ENCODE results near the gene SLC5A2. TPM values are rescaled to one million over a fixed set of nuclear protein-coding genes. Genes with fewer than 3 reads are reported as not detected.

The SLC5A2 gene
- total RNA-seq, 1 experiment from 2014 or later: 0.13 TPM

- no peak overlapping the region for H3K27ac ChIP-seq
- ChIA-PET POLR2A (ENCODE audit: unreplicated experiment) (no interaction called here), CTCF (no interaction called here)
- H3F3A ChIP-seq (ENCODE audit: insufficient read depth, low read depth): no peaks in the 10 kb centered on the region
- H3K9me3 ChIP-seq (ENCODE audit: insufficient read depth, low read depth): no peaks in the 10 kb centered on the region
- H3K79me2 ChIP-seq (ENCODE audit: low read depth): peaks cover 27% of the 10 kb centered on the region
- peaks cover 3% of the 10 kb centered on the region; the same call in 1 of the 2 replicates for H4K20me1 ChIP-seq (ENCODE audit: insufficient read depth)
- TF ChIP-seq EZH2 (IDR thresholded peaks at IDR 0.05; ENCODE audit: low read depth): no peak
- TF ChIP-seq CTCF (conservative IDR thresholded peaks at IDR 0.05): no peak
- intact Hi-C loops (cut with micrococcal nuclease; ENCODE audit: unreplicated experiment): no loop called here
- no peaks in the 10 kb centered on the region for H3K9me2 ChIP-seq (ENCODE audit: insufficient read depth)
- no peaks in the 10 kb centered on the region for H3K27me3 ChIP-seq (ENCODE audit: insufficient read depth, low read depth)
- BruUV-seq (replicated peaks): no TSS peak
- peaks cover 13% of the 10 kb centered on the region for H3K4me1 ChIP-seq (replicated peaks; ENCODE audit: insufficient read depth)
- no peak overlapping the region for H2AFZ ChIP-seq
- no peak for DNase-seq
- H3K36me3 ChIP-seq (ENCODE audit: low read depth): no peaks in the 10 kb centered on the region
- H3K4me3 ChIP-seq: no peak overlapping the region
- H3K4me2 ChIP-seq: no peak overlapping the region
Measured at GRCh38 chr16:31504159-31504558, 21.2 kb downstream of the SLC5A2 start.

- no TSS peak for BruUV-seq (replicated peaks)
- Histone ChIP-seq H3K79me2 (ENCODE audit: low read depth) (peaks cover 29% of the 10 kb centered on the region), H3K4me1 (replicated peaks; ENCODE audit: insufficient read depth) (peaks cover 19% of the 10 kb centered on the region), H3K27ac (no peak overlapping the region), H3K9me3 (ENCODE audit: insufficient read depth, low read depth) (no peaks in the 10 kb centered on the region), H3K4me2 (no peak overlapping the region), H4K20me1 (ENCODE audit: insufficient read depth) (peaks cover 3% of the 10 kb centered on the region; the same call in 1 of the 2 replicates), H3K4me3 (no peak overlapping the region), H2AFZ (no peak overlapping the region), H3K27me3 (ENCODE audit: insufficient read depth, low read depth) (no peaks in the 10 kb centered on the region), H3K9me2 (ENCODE audit: insufficient read depth) (no peaks in the 10 kb centered on the region), H3F3A (ENCODE audit: insufficient read depth, low read depth) (no peaks in the 10 kb centered on the region), H3K36me3 (ENCODE audit: low read depth) (no peaks in the 10 kb centered on the region)
- DNase-seq: no peak
- ChIA-PET POLR2A (ENCODE audit: unreplicated experiment) (no interaction called here), CTCF (interaction anchor here (0.6 kb wide), 1 partner anchor 610 kb away, joined by 7 read pairs; no protein-coding TSS in a partner anchor)
- TF ChIP-seq EZH2 (IDR thresholded peaks at IDR 0.05; ENCODE audit: low read depth): no peak
- no peak for TF ChIP-seq CTCF (conservative IDR thresholded peaks at IDR 0.05)
- intact Hi-C loops (cut with micrococcal nuclease; ENCODE audit: unreplicated experiment): loop anchor here (5.0 kb wide), 1 partner anchor 207 kb away; a partner anchor contains a TSS
Measured at GRCh38 chr16:31505483-31505882, 22.6 kb downstream of the SLC5A2 start.

- H3K9me2 ChIP-seq (ENCODE audit: insufficient read depth): no peaks in the 10 kb centered on the region
- H3K4me1 ChIP-seq (replicated peaks; ENCODE audit: insufficient read depth): peaks cover 19% of the 10 kb centered on the region
- no peak for DNase-seq
- no TSS peak for BruUV-seq (replicated peaks)
- ChIA-PET POLR2A (ENCODE audit: unreplicated experiment) (interaction anchor here (0.7 to 1.0 kb wide), 2 partner anchors 48 to 55 kb away, joined by 3 to 7 read pairs; partner anchors contain the start of gene ARMC5), CTCF (interaction anchor here (1.1 kb wide), 1 partner anchor 190 kb away, joined by 7 read pairs; no protein-coding TSS in a partner anchor)
- H3K4me3 ChIP-seq: peak overlapping the region; percentile 69
- H2AFZ ChIP-seq: peak overlapping the region; percentile 95
- no peaks in the 10 kb centered on the region; the same call in 1 of the 2 replicates for H3K27me3 ChIP-seq (ENCODE audit: insufficient read depth, low read depth)
- H3K27ac ChIP-seq: peak overlapping the region; percentile 69
- TF ChIP-seq EZH2 (IDR thresholded peaks at IDR 0.05; ENCODE audit: low read depth): no peak
- no peak for TF ChIP-seq CTCF (conservative IDR thresholded peaks at IDR 0.05)
- no peaks in the 10 kb centered on the region for H4K20me1 ChIP-seq (ENCODE audit: insufficient read depth)
- peak overlapping the region; percentile 91 for H3K4me2 ChIP-seq
- H3K36me3 ChIP-seq (ENCODE audit: low read depth): no peaks in the 10 kb centered on the region
- 0 out of 2 replicates have a peak, but pooled peaks cover under 1% of the 10 kb centered on the region for H3F3A ChIP-seq (ENCODE audit: insufficient read depth, low read depth)
- H3K9me3 ChIP-seq (ENCODE audit: insufficient read depth, low read depth): no peaks in the 10 kb centered on the region
- peaks cover 29% of the 10 kb centered on the region for H3K79me2 ChIP-seq (ENCODE audit: low read depth)
- intact Hi-C loops (cut with micrococcal nuclease; ENCODE audit: unreplicated experiment): loop anchor here (5.0 kb wide), 1 partner anchor 205 kb away; a partner anchor contains a TSS
Measured at GRCh38 chr16:31507617-31507928, 24.6 kb downstream of the SLC5A2 start.

Data from PC-9 (cell line).